HepG2 (cell line): ENCODE results near the gene RASSF8. TPM values are rescaled to one million over a fixed set of nuclear protein-coding genes. Genes with fewer than 3 reads are reported as not detected.

Experiments used
- ARNT2 ChIP-seq: sonication (generic); formaldehyde crosslinking; IDR thresholded peaks from 2 replicates; pipeline ENCODE4 v1.8.0; 2022; ENCODE audit warnings: mild to moderate bottlenecking, low read depth, missing genetic modification reagents, moderate library complexity
- BRD4 ChIP-seq: sonication (generic); formaldehyde crosslinking; IDR thresholded peaks from 2 replicates; pipeline ENCODE4 v1.4.0; 2020; ENCODE audit warnings: missing genetic modification reagents
- CBFB ChIP-seq: sonication (generic); formaldehyde crosslinking; IDR thresholded peaks from 2 replicates; pipeline ENCODE4 v1.4.0; 2020; ENCODE audit warnings: missing genetic modification reagents
- ELF1 ChIP-seq: sonication (generic); formaldehyde crosslinking; IDR thresholded peaks from 2 replicates; pipeline ENCODE4 v1.4.0; 2020; ENCODE audit warnings: missing genetic modification reagents
- GLI4 ChIP-seq: sonication (generic); formaldehyde crosslinking; IDR thresholded peaks from 2 replicates; pipeline ENCODE4 v1.5.1; 2020; ENCODE audit warnings: missing genetic modification reagents, mild to moderate bottlenecking, moderate library complexity, borderline replicate concordance
- IRX3 ChIP-seq: sonication (generic); formaldehyde crosslinking; IDR thresholded peaks from 2 replicates; pipeline ENCODE4 v1.8.1; 2023; ENCODE audit warnings: mild to moderate bottlenecking, low read depth, missing genetic modification reagents, borderline replicate concordance
- KDM2A ChIP-seq: sonication (generic); formaldehyde crosslinking; IDR thresholded peaks from 2 replicates; pipeline ENCODE4 v1.4.0; 2020; ENCODE audit warnings: low read depth, missing genetic modification reagents, borderline replicate concordance
- RBFOX2 ChIP-seq: fragments of 200-400 bp; formaldehyde crosslinking; IDR thresholded peaks from 2 replicates; pipeline ENCODE4 v1.6.1; 2017; ENCODE audit warnings: low read depth, mild to moderate bottlenecking, low read length
- RFX1 ChIP-seq: fragments of 450-650 bp; IDR thresholded peaks from 2 replicates; pipeline ENCODE4 v1.6.1; 2017
- RXRB ChIP-seq: IDR thresholded peaks from 2 replicates; pipeline ENCODE4 v1.6.1; 2016; ENCODE audit warnings: borderline replicate concordance, missing genetic modification reagents, missing compliant biosample characterization
- ZBTB21 ChIP-seq: sonication (generic); formaldehyde crosslinking; IDR thresholded peaks from 2 replicates; pipeline ENCODE4 v1.4.0; 2020; ENCODE audit warnings: missing genetic modification reagents
- ZBTB3 ChIP-seq: sonication (generic); formaldehyde crosslinking; IDR thresholded peaks from 2 replicates; pipeline ENCODE4 v1.4.0; 2020; ENCODE audit warnings: low read depth, mild to moderate bottlenecking, moderate library complexity, missing genetic modification reagents, borderline replicate concordance
- ZKSCAN5 ChIP-seq: sonication (generic); formaldehyde crosslinking; IDR thresholded peaks from 2 replicates; pipeline ENCODE4 v1.5.1; 2020; ENCODE audit warnings: mild to moderate bottlenecking, missing genetic modification reagents
- ZNF225 ChIP-seq: sonication (generic); formaldehyde crosslinking; IDR thresholded peaks from 2 replicates; pipeline ENCODE4 v1.4.0; 2020; ENCODE audit warnings: mild to moderate bottlenecking, missing genetic modification reagents
- ZNF772 ChIP-seq: sonication (generic); formaldehyde crosslinking; IDR thresholded peaks from 2 replicates; pipeline ENCODE4 v1.5.0; 2020; ENCODE audit warnings: mild to moderate bottlenecking, missing genetic modification reagents
- polyA plus RNA-seq, 8 experiments: library from polyadenylated mRNA; depleted of rRNA in 3 of 8; stranded (reverse) in 7 of 8; unstranded in 1 of 8; fragments of >200 nt; fragmentation: Illumina TruSeq in 4 of 8; extraction: Trizol in 4 of 8; gene quantifications; 2 replicates each; pipeline versions ENCODE4 v1.2.1 to v1.2.3, GENCODE V29; 2011 to 2016; ENCODE audit warnings: low read depth in 4 of 8, missing spikeins in 1 of 8, mixed read lengths in 1 of 8; ENCODE audit not compliant: insufficient read depth in 1 of 8
- total RNA-seq, 5 experiments: library from RNA; depleted of rRNA; stranded (reverse); fragments of >200 nt; fragmentation: Illumina TruSeq; extraction: Trizol; gene quantifications; 2 replicates each; pipeline ENCODE4 v1.2.3, GENCODE V29; 2016; ENCODE audit warnings: low read depth in 1 of 5
- TF ChIP-seq, protein P1 (sequence below): sonication (generic); formaldehyde crosslinking; IDR thresholded peaks from 2 replicates; pipeline ENCODE4 v1.5.0; 2020; ENCODE audit warnings: missing genetic modification reagents, mild to moderate bottlenecking, borderline replicate concordance
- TF ChIP-seq, protein P2 (sequence below): sonication (generic); formaldehyde crosslinking; IDR thresholded peaks from 2 replicates; pipeline ENCODE4 v1.4.0; 2020; ENCODE audit warnings: missing genetic modification reagents

Gene RASSF8
- total and polyA plus RNA-seq, 2 of the 13 experiments (the other 11 are each of a cell fraction or from before 2014, with no cell fraction given) = 0.82 to 9.2 TPM

DNA sequence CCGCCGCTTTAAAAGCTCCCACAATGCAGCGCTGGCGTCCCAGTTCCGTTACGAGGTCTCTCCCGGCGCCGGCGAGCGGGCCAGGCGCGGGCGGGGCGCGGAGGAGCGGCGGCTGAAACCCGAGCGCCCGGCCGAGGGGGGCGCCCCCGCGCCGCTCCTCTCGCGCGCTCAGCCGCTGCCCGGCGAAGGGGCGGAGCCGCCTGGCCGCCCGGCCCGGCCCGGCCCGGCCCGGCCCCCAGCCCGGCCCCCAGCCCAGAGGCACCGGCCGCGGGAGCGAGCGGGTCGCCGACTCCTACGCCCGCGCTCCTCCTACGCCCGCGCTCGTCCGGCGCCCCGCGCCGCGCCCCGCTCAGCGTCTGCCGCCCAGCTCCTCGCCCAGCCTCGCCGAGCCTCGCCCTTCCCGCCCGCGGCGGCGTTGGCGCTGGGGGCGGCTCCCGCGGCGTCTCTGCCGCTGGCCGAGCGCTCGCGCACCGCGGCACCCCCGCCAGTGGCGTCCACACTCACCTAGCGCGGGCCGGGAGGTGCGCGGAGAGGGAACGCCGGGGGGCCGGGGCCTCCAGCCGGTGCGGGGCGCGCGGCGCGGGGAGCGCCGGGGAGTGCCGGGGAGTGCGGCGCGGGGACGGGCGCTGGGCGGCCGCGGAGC, at the start of gene RASSF8 (continued):
- TF ChIP-seq, protein P1, sequence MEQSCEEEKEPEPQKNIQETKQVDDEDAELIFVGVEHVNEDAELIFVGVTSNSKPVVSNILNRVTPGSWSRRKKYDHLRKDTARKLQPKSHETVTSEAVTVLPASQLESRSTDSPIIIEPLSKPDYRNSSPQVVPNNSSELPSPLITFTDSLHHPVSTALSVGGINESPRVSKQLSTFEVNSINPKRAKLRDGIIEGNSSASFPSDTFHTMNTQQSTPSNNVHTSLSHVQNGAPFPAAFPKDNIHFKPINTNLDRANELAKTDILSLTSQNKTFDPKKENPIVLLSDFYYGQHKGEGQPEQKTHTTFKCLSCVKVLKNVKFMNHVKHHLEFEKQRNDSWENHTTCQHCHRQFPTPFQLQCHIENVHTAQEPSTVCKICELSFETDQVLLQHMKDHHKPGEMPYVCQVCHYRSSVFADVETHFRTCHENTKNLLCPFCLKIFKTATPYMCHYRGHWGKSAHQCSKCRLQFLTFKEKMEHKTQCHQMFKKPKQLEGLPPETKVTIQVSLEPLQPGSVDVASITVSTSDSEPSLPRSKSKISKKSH (CRISPR knock-in tag) = no peak
- TF ChIP-seq IRX3 (CRISPR knock-in tag) (0 out of 2 replicates have a peak, but pooled peaks have one; percentile 72), ZNF772 (CRISPR knock-in tag) (no peak), KDM2A (CRISPR knock-in tag) (no peak), ZKSCAN5 (no peak), ARNT2 (CRISPR knock-in tag) (peak; percentile 47; the same call in 1 of the 2 replicates), RBFOX2 (peak; percentile 29; the same call in 1 of the 2 replicates), ZBTB3 (CRISPR knock-in tag) (no peak), BRD4 (CRISPR knock-in tag) (no peak), RXRB (CRISPR knock-in tag) (no peak), ZBTB21 (CRISPR knock-in tag) (no peak), RFX1 (no peak), ZNF225 (no peak), CBFB (CRISPR knock-in tag) (no peak), GLI4 (CRISPR knock-in tag) (no peak), ELF1 (CRISPR knock-in tag) (no peak)
- TF ChIP-seq, protein P2, sequence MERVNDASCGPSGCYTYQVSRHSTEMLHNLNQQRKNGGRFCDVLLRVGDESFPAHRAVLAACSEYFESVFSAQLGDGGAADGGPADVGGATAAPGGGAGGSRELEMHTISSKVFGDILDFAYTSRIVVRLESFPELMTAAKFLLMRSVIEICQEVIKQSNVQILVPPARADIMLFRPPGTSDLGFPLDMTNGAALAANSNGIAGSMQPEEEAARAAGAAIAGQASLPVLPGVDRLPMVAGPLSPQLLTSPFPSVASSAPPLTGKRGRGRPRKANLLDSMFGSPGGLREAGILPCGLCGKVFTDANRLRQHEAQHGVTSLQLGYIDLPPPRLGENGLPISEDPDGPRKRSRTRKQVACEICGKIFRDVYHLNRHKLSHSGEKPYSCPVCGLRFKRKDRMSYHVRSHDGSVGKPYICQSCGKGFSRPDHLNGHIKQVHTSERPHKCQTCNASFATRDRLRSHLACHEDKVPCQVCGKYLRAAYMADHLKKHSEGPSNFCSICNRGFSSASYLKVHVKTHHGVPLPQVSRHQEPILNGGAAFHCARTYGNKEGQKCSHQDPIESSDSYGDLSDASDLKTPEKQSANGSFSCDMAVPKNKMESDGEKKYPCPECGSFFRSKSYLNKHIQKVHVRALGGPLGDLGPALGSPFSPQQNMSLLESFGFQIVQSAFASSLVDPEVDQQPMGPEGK = no peak
